Karpas-422 (cell line): Measurements from ENCODE around the gene SMKR1. TPM values are rescaled to one million over a fixed set of nuclear protein-coding genes. Genes with fewer than 3 reads are reported as not detected.

Experiments
- DNase-seq: peaks from one replicate; pipeline ENCODE4 v3.0.0-alpha.2; 2015
- H2AFZ ChIP-seq: fragments of 200-600 bp; sonication (generic); 2 replicates; pipeline ENCODE4 v1.6.1; 2014; ENCODE audit warnings: antibody characterized with exemption, low read length, mixed read lengths
- H3K27ac ChIP-seq: fragments of 200-600 bp; sonication (generic); 2 replicates; pipeline ENCODE4 v1.5.1; 2014; ENCODE audit warnings: mild to moderate bottlenecking, low read length, moderate library complexity
- H3K27me3 ChIP-seq: fragments of 200-600 bp; sonication (generic); 2 replicates; pipeline ENCODE4 v1.6.1; 2014; ENCODE audit warnings: low read length, mixed read lengths
- H3K36me3 ChIP-seq: fragments of 200-600 bp; sonication (generic); 2 replicates; pipeline ENCODE4 v1.6.1; 2014; ENCODE audit warnings: low read length, mixed read lengths; ENCODE audit not compliant: insufficient read depth
- H3K4me1 ChIP-seq: fragments of 200-600 bp; sonication (generic); 2 replicates; pipeline ENCODE4 v1.6.1; 2014; ENCODE audit warnings: mild to moderate bottlenecking, low read length, mixed read lengths
- H3K4me2 ChIP-seq: fragments of 200-600 bp; sonication (generic); 2 replicates; pipeline ENCODE4 v1.6.1; 2014; ENCODE audit warnings: low read length, low read depth, mild to moderate bottlenecking; ENCODE audit not compliant: poor library complexity, severe bottlenecking
- H3K4me3 ChIP-seq: fragments of 200-600 bp; sonication (generic); 2 replicates; pipeline ENCODE4 v1.5.1; 2014; ENCODE audit warnings: mild to moderate bottlenecking, antibody characterized with exemption, low read length, mixed read lengths
- H3K79me2 ChIP-seq: fragments of 200-600 bp; sonication (generic); 2 replicates; pipeline ENCODE4 v1.6.1; 2014; ENCODE audit warnings: mild to moderate bottlenecking, low read length, mixed read lengths
- H3K9ac ChIP-seq: fragments of 200-600 bp; sonication (generic); 2 replicates; pipeline ENCODE4 v1.6.0; 2014; ENCODE audit warnings: low read length
- H3K9me2 ChIP-seq: fragments of 200-600 bp; sonication (generic), shearing (Covaris generic); replicated peaks from 2 replicates; pipeline ENCODE4 v1.6.0; 2014; ENCODE audit warnings: mild to moderate bottlenecking, low read length, moderate library complexity; ENCODE audit not compliant: insufficient read depth
- H3K9me3 ChIP-seq: fragments of 300-700, 200-600 bp; sonication (generic); 2 replicates; pipeline ENCODE4 v1.6.1; 2014; ENCODE audit warnings: low read length, mixed read lengths
- H4K20me1 ChIP-seq: fragments of 200-600 bp; sonication (generic); 2 replicates; pipeline ENCODE4 v1.6.1; 2014; ENCODE audit warnings: mild to moderate bottlenecking, antibody characterized with exemption, low read length, low read depth; ENCODE audit not compliant: insufficient read depth
- small RNA-seq: library from RNA; depleted of rRNA; stranded (forward); fragments of <200 nt; gene quantifications from one replicate; pipeline ENCODE3, GENCODE V24; 2014
- total RNA-seq: library from RNA; depleted of rRNA; stranded (reverse); fragments of >200 nt; shearing (Covaris generic); gene quantifications from 2 replicates; pipeline ENCODE4 v1.2.3, GENCODE V29; 2014; ENCODE audit warnings: low replicate concordance; rRNA removed

Gene SMKR1
- total RNA-seq, 1 experiment from 2014 or later = not detected

- Histone ChIP-seq H3K79me2 (no peaks in the 10 kb centered on the region), H3K4me2 (no peak overlapping the region), H3K27ac (no peak overlapping the region), H3K4me3 (no peak overlapping the region), H2AFZ (no peak overlapping the region), H3K36me3 (no peaks in the 10 kb centered on the region), H3K4me1 (peaks cover 4% of the 10 kb centered on the region), H3K9me2 (no peaks in the 10 kb centered on the region), H4K20me1 (no peaks in the 10 kb centered on the region), H3K9ac (no peak overlapping the region), H3K9me3 (no peaks in the 10 kb centered on the region), H3K27me3 (no peaks in the 10 kb centered on the region)
- no peak for DNase-seq
Observed at GRCh38 chr7:129557686-129558481, 55.6 kb downstream of the SMKR1 start.

GRCh38 chr7:129559564-129559963 is 57.2 kb downstream of the SMKR1 start:
- Histone ChIP-seq H3K9me3 (no peaks in the 10 kb centered on the region), H3K4me2 (no peak overlapping the region), H3K4me3 (no peak overlapping the region), H3K27ac (no peak overlapping the region), H3K4me1 (no peaks in the 10 kb centered on the region), H4K20me1 (no peaks in the 10 kb centered on the region), H3K9ac (no peak overlapping the region), H3K36me3 (no peaks in the 10 kb centered on the region), H2AFZ (no peak overlapping the region), H3K79me2 (no peaks in the 10 kb centered on the region), H3K9me2 (no peaks in the 10 kb centered on the region), H3K27me3 (no peaks in the 10 kb centered on the region)
- DNase-seq = no peak

GRCh38 chr7:129560831-129561230 is 58.5 kb downstream of the SMKR1 start:
- no peak overlapping the region for H2AFZ ChIP-seq
- H3K9me2 ChIP-seq = no peaks in the 10 kb centered on the region
- no peaks in the 10 kb centered on the region for H3K4me1 ChIP-seq
- H3K9ac ChIP-seq = no peak overlapping the region
- no peaks in the 10 kb centered on the region for H3K36me3 ChIP-seq
- H4K20me1 ChIP-seq = no peaks in the 10 kb centered on the region
- no peaks in the 10 kb centered on the region for H3K79me2 ChIP-seq
- DNase-seq = no peak
- no peak overlapping the region for H3K27ac ChIP-seq
- no peak overlapping the region for H3K4me2 ChIP-seq
- H3K27me3 ChIP-seq = no peaks in the 10 kb centered on the region
- no peak overlapping the region for H3K4me3 ChIP-seq
- no peaks in the 10 kb centered on the region for H3K9me3 ChIP-seq

- Histone ChIP-seq H3K36me3 (no peaks in the 10 kb centered on the region), H3K79me2 (no peaks in the 10 kb centered on the region), H2AFZ (no peak overlapping the region), H3K9me2 (no peaks in the 10 kb centered on the region), H4K20me1 (no peaks in the 10 kb centered on the region), H3K4me2 (no peak overlapping the region), H3K27me3 (no peaks in the 10 kb centered on the region), H3K9ac (no peak overlapping the region), H3K27ac (no peak overlapping the region), H3K9me3 (no peaks in the 10 kb centered on the region), H3K4me3 (no peak overlapping the region), H3K4me1 (no peaks in the 10 kb centered on the region)
- DNase-seq = no peak
Observed at GRCh38 chr7:129561677-129562359, 59.5 kb downstream of the SMKR1 start.

Small RNA genes within 50 kb of the gene (small RNA-seq; reads per million reads assigned to genes)
- not detected for gene RNU1-72P
- not detected for gene SNRPGP3

Other genes starting within 250 kb of the SMKR1 start
- gene STRIP2, start 68.1 kb upstream of the SMKR1 start, total RNA-seq = 0.15 and 0.22 TPM in 2 replicates
- 20.1 and 22.5 TPM in 2 replicates for gene NRF1, start 109.2 kb downstream of the SMKR1 start, total RNA-seq